ENCODE data around the gene ALDH7A1.
"Not testable (repeated sequence)": the region's sequence is repeated elsewhere in the genome, so short reads cannot be mapped to it uniquely, and the experiment has no call there.

Gene ALDH7A1

DNA sequence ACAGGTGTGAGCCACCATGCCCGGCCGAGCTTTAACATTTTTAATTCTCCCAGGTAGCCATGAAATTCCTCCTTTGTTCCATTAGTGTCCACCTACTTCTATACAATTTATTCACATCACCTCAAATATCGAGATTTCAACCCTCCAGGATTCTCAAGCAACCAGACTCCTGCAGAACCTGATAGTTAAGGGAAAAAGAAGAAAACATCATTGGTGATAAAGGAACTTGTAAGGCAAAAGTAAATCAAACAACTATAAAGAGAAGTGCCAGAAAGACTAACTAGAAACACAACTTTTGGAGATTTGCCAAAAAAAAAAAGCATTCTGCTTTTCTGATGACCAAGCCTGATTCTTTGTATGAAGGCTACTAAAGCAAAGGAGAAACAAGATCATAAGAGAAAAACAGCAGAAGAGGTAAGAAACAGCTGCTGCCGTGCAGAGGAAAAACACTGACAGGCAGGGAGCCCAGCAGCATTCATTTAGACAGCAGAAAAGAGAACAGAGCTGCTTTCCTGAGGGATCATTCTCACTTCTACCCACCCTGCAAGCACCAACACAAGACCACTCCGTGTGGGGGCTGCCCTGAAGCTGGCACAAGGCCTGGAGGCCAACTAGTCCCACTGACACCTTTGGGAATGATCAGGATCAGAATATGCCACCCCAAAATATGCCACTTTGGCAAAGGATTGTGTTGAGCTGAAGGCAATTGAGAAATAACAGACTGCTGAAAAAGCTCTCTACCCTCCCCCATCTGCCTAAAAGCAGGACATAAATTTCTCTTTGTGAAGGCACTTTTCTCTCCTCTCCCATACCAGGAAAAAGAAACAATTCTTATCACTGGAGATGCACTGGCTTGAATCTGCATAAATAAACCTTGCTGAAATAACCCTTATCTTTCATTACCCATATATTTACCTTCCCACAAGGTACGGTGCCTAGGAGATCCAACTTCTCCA is 75.1 kb downstream of the ALDH7A1 start:
- TF ChIP-seq JUND (IDR thresholded peaks at IDR 0.05; ENCODE audit: low read depth) = no peak
- DNase-seq (ENCODE audit: low read depth in 1 of 2, low spot score in 1 of 2) = no peak
- in situ Hi-C loops (cut with HindIII; ENCODE audit: low pct_unique_long_range_greater_than_20kb, low sequenced_read_pairs) = no loop called here

DNA sequence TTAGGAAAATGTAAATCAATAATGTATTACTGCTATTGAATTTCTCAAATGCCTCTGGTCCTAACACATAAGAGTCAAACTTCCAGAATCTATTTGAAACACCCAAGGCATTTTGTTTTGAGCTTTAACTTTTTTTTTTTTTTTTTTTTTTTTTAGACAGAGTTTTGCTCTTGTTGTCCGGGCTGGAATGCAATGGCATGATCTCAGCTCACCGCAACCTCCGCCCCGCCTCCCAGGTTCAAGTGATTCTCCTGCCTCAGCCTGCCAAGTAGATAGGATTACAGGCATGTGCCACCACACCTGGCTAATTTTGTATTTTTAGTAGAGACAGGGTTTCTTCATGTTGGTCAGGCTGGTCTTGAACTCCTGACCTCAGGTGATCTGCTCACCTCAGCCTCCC is 75.8 kb downstream of the ALDH7A1 start:
- DNase-seq (ENCODE audit: low read depth in 1 of 2, low spot score in 1 of 2); in situ Hi-C loops (cut with HindIII; ENCODE audit: low pct_unique_long_range_greater_than_20kb, low sequenced_read_pairs): not testable (repeated sequence)

- in situ Hi-C loops (cut with HindIII; ENCODE audit: low pct_unique_long_range_greater_than_20kb, low sequenced_read_pairs) = no loop called here
- peak; percentile 67 for TF ChIP-seq JUND (IDR thresholded peaks at IDR 0.05; ENCODE audit: low read depth)
- peak in 1 of 2 experiments; percentile 58 for DNase-seq (ENCODE audit: low read depth in 1 of 2, low spot score in 1 of 2)
Measured at GRCh38 chr5:126516852-126517251, 78.2 kb downstream of the ALDH7A1 start.

DNA sequence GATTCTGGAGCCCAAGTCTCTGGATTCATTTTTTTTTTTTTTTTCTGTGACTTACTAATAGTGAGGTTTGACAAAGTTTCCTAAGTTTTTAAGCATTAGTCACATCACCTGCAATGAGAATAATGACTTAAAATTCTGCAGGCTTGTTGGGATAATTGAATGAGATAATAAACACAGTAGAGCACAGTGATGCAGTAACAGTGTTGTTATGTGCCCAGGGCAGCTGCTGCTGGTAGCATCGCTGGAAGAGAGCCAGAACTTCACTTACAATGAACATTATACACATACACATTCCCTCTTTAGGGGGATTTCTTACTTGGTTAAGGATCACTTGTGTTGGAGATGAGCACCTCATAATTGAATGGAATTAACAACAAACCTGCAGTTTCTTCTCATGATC is 78.9 kb downstream of the ALDH7A1 start:
- no peak for TF ChIP-seq JUND (IDR thresholded peaks at IDR 0.05; ENCODE audit: low read depth)
- in situ Hi-C loops (cut with HindIII; ENCODE audit: low pct_unique_long_range_greater_than_20kb, low sequenced_read_pairs) = no loop called here
- peak in 1 of 2 experiments; percentile 48 for DNase-seq (ENCODE audit: low read depth in 1 of 2, low spot score in 1 of 2)

DNA sequence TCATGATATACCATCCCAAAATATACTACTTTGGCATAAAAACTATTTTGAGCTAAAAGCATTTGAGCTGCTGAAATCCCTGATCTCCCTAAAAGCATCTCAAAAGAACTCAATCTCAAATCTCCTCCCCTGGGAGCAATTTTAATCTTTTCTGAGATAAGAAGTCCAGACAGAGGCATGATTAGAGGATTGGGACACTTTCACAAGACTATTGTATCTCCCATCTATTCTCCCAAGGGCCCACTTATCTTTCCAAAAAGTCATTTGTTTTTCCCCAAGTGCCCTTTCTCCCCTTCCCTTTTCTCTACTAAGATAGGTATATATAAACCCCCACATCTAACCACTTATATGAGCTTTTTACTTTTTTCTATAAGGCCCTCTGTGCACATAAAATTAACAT is 79.7 kb downstream of the ALDH7A1 start:
- in situ Hi-C loops (cut with HindIII; ENCODE audit: low pct_unique_long_range_greater_than_20kb, low sequenced_read_pairs) = no loop called here
- DNase-seq (ENCODE audit: low read depth in 1 of 2, low spot score in 1 of 2) = no peak
- TF ChIP-seq JUND (IDR thresholded peaks at IDR 0.05; ENCODE audit: low read depth) = no peak

DNA sequence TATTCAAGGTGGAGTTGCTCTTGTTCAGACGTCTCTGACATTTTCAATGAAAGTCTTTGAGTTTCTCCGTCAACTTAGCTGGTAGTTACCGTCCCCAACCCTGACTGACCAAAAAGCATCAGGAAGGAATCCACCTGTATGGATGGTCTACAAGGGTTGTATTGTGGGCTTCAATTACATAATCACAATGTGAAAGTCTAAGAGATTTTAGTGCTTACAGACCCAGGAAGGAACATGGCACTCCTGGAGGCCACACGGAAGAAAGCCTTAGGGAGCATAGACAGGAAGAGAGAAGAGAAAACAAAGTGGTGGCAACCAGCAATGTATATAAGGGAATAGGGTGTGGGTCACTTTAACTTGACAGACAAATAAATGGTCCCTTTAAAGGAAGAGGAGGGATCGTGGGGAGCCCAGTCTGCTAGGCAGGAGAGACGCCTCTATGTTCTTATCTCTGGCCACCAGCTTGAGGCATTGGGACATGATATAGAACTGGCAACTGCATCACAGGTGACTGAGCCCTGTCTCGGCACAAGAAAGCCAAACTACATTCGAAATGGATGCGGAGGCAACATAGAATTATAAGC is 80.4 kb downstream of the ALDH7A1 start:
- no peak for DNase-seq (ENCODE audit: low read depth in 1 of 2, low spot score in 1 of 2)
- in situ Hi-C loops (cut with HindIII; ENCODE audit: low pct_unique_long_range_greater_than_20kb, low sequenced_read_pairs) = no loop called here
- no peak for TF ChIP-seq JUND (IDR thresholded peaks at IDR 0.05; ENCODE audit: low read depth)

DNA sequence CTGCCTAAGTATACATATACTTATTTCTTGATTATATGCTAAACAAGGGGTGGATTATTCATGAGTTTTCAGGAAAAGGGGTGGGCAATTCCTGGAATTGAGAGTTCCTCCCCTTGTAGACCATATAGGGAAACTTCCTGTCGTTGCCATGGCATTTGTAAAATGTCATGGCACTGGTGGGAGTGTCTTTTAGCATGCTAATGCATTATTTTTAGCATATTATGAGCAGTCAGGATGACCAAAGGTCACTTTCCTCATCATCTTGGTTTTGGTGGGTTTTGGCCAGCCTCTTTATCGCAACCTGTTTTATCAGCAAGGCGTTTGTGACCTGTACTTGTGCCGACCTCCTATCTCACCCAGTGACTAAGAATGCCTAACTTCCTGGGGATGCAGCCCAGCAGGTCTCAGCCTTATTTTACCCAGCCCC is 80.9 kb downstream of the ALDH7A1 start:
- no peak for DNase-seq (ENCODE audit: low read depth in 1 of 2, low spot score in 1 of 2)
- in situ Hi-C loops (cut with HindIII; ENCODE audit: low pct_unique_long_range_greater_than_20kb, low sequenced_read_pairs) = no loop called here
- TF ChIP-seq JUND (IDR thresholded peaks at IDR 0.05; ENCODE audit: low read depth) = no peak

DNA sequence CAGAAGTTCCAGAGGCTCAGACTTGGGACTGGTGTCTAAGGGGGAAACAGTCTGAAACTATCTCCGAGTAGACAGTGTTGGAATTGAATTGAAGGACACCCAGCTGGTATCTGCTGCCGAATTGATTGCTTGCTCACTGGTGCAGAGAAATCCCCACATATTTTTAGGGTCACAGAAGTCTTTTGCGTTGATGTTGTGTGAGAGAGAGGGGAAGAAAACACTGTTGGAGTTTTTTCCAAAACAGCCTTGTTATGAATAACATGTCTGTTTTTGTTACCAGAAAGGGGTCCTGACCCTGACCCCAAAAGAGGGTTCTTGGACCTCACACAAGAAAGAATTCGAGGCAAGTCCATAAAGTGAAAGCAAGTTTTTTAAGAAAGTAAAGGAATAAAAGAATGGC is 81.3 kb downstream of the ALDH7A1 start:
- in situ Hi-C loops (cut with HindIII; ENCODE audit: low pct_unique_long_range_greater_than_20kb, low sequenced_read_pairs) = no loop called here
- TF ChIP-seq JUND (IDR thresholded peaks at IDR 0.05; ENCODE audit: low read depth) = no peak

GRCh38 chr5:126513302-126513701 is 81.7 kb downstream of the ALDH7A1 start:
- DNase-seq (ENCODE audit: low read depth in 1 of 2, low spot score in 1 of 2) = no peak
- in situ Hi-C loops (cut with HindIII; ENCODE audit: low pct_unique_long_range_greater_than_20kb, low sequenced_read_pairs) = no loop called here
- no peak for TF ChIP-seq JUND (IDR thresholded peaks at IDR 0.05; ENCODE audit: low read depth)

More for the DNA sequence above, 81.3 kb downstream of the ALDH7A1 start:
- no peak for DNase-seq (ENCODE audit: low read depth in 1 of 2, low spot score in 1 of 2)

GRCh38 chr5:126512451-126512850 is 82.6 kb downstream of the ALDH7A1 start:
- in situ Hi-C loops (cut with HindIII; ENCODE audit: low pct_unique_long_range_greater_than_20kb, low sequenced_read_pairs) = no loop called here
- no peak for DNase-seq (ENCODE audit: low read depth in 1 of 2, low spot score in 1 of 2)
- TF ChIP-seq JUND (IDR thresholded peaks at IDR 0.05; ENCODE audit: low read depth) = no peak

DNA sequence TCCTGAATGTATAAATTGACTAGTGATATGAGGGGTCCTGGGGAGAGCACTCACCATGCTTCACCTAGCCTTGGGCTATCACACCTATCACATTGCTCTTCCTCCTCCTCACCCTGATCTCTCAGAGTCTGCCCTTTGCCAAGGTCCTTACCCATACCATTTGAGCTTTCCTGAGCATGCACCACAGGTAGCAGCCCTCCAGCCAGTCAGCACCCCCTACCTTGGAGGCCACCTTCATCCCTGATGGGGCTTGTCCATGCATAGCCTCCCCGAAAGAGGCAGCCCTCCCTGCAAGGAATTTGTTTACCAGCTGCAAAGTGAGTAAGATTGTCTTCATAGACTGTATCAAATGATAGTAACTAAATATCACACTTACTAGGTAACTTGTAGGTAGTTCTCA is 83.1 kb downstream of the ALDH7A1 start:
- in situ Hi-C loops (cut with HindIII; ENCODE audit: low pct_unique_long_range_greater_than_20kb, low sequenced_read_pairs) = no loop called here
- DNase-seq (ENCODE audit: low read depth in 1 of 2, low spot score in 1 of 2) = no peak
- no peak for TF ChIP-seq JUND (IDR thresholded peaks at IDR 0.05; ENCODE audit: low read depth)

GRCh38 chr5:126509339-126509738 is 85.7 kb downstream of the ALDH7A1 start:
- in situ Hi-C loops (cut with HindIII; ENCODE audit: low pct_unique_long_range_greater_than_20kb, low sequenced_read_pairs) = no loop called here
- TF ChIP-seq JUND (IDR thresholded peaks at IDR 0.05; ENCODE audit: low read depth) = no peak
- DNase-seq (ENCODE audit: low read depth in 1 of 2, low spot score in 1 of 2) = no peak

DNA sequence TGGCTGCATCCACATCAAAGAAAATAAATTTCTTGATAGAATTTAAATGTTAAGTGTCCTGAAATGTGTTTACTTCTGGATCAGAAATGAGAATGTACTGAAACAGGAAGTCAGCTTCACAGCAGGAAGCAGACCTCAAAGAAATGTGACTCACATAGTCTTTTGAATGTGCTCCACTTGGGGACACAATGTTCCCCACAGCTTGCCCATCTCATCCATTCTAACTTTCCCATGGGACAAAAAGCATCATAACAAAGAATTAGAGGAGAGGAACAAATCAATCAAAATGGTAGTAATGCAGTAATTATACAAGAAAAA is 86.1 kb downstream of the ALDH7A1 start:
- no peak for DNase-seq (ENCODE audit: low read depth in 1 of 2, low spot score in 1 of 2)
- TF ChIP-seq JUND (IDR thresholded peaks at IDR 0.05; ENCODE audit: low read depth) = no peak
- in situ Hi-C loops (cut with HindIII; ENCODE audit: low pct_unique_long_range_greater_than_20kb, low sequenced_read_pairs) = no loop called here

Data from T47D (cell line).